HG02588 (cell line): ENCODE data around the gene IGLL5.
A peak's percentile ranks its signal among the peaks of the same experiment; 100 is the strongest.

Experiments used
- ATAC-seq: cut with Tn5 transposase; IDR thresholded peaks from one replicate; pipeline ENCODE4 v1.9.1; 2021; ENCODE audit warnings: mild to moderate bottlenecking, moderate library complexity; ENCODE audit not compliant: unreplicated experiment

IGLL5 gene

GRCh38 chr22:22926370-22927195 is 39.0 kb downstream of the IGLL5 start:
- no peak for ATAC-seq

GRCh38 chr22:22927196-22927887 is 39.7 kb downstream of the IGLL5 start:
- no peak for ATAC-seq

GRCh38 chr22:22927888-22928665 is 40.5 kb downstream of the IGLL5 start:
- ATAC-seq = no peak

- peak; percentile 89 for ATAC-seq
These were observed 41.2 kb downstream of the IGLL5 start for GRCh38 chr22:22928666-22929380.

GRCh38 chr22:22929381-22930221 is 42.0 kb downstream of the IGLL5 start:
- no peak for ATAC-seq

GRCh38 chr22:22930222-22930497 is 42.5 kb downstream of the IGLL5 start:
- no peak for ATAC-seq

- ATAC-seq = no peak
These were observed 43.2 kb downstream of the IGLL5 start for GRCh38 chr22:22930571-22931556.

- no peak for ATAC-seq
These were observed 44.1 kb downstream of the IGLL5 start for GRCh38 chr22:22931557-22932270.

GRCh38 chr22:22932512-22932941 is 44.9 kb downstream of the IGLL5 start:
- no peak for ATAC-seq

GRCh38 chr22:22933100-22933806 is 45.6 kb downstream of the IGLL5 start:
- ATAC-seq = no peak

GRCh38 chr22:22933807-22934542 is 46.4 kb downstream of the IGLL5 start:
- ATAC-seq = no peak

- ATAC-seq = no peak
These were observed 47.0 kb downstream of the IGLL5 start for GRCh38 chr22:22934543-22935055.

- peak; percentile 27 for ATAC-seq
These were observed 47.5 kb downstream of the IGLL5 start for GRCh38 chr22:22935056-22935545.

- peak; percentile 76 for ATAC-seq
These were observed 48.0 kb downstream of the IGLL5 start for GRCh38 chr22:22935546-22936157.

GRCh38 chr22:22936180-22936914 is 48.7 kb downstream of the IGLL5 start:
- ATAC-seq = no peak
